GM12878 (cell line): Measurements from ENCODE around the gene GPR108. TPM values are rescaled to one million over a fixed set of nuclear protein-coding genes. Genes with fewer than 3 reads are reported as not detected.

ENCODE experiments used
- ATAC-seq: fragments of 200-7000 bp; cut with Tn5 transposase; 3 replicates; pipeline ENCODE4 v1.9.1; 2020; ENCODE audit warnings: mild to moderate bottlenecking, moderate library complexity
- BruUV-seq: library from RNA; stranded (reverse); fragments of 400-500 nt; replicated peaks from 2 replicates; lab custom pipeline; 2021; lab: Mats Ljungman, UMichigan
- CTCF ChIA-PET: fragments of 300-600 bp; sonication (Branson Sonifier 250); formaldehyde crosslinking; extraction: SDS; loops from one replicate; lab custom pipeline; 2021; ENCODE audit warnings: inconsistent platforms; lab: Yijun Ruan, JAX
- POLR2A ChIA-PET: fragments of 350-600 bp; formaldehyde crosslinking; extraction: SDS; loops from one replicate; lab custom pipeline; 2021; ENCODE audit warnings: inconsistent platforms; lab: Charles Lee
- RAD21 ChIA-PET: fragments of 300-600 bp; sonication (Branson Sonifier 250); formaldehyde crosslinking; loops from one replicate; lab custom pipeline; 2023; ENCODE audit warnings: antibody characterized with exemption; ENCODE audit not compliant: unreplicated experiment; lab: Charles Lee
- SMC1A ChIA-PET: fragments of 300-600 bp; sonication (Branson Sonifier 250); formaldehyde crosslinking; loops from one replicate; lab custom pipeline; 2023; ENCODE audit not compliant: unreplicated experiment, uncharacterized antibody; lab: Charles Lee
- DNase-seq: peaks from one replicate; pipeline ENCODE4 v3.0.0-alpha.2; 2011; ENCODE audit warnings: low read depth, low spot score
- FAIRE-seq: peaks from 3 replicates; lab custom pipeline; 2011; peaks lifted over from hg19 to GRCh38; lab: Jason Lieb, UNC
- H2AFZ ChIP-seq: 2 replicates; pipeline ENCODE4 v1.6.0; 2011; ENCODE audit warnings: low read depth, low read length, control low read depth; ENCODE audit not compliant: control insufficient read depth
- H3K27ac ChIP-seq: 2 replicates; pipeline ENCODE4 v1.5.1; 2011; ENCODE audit warnings: control low read depth; ENCODE audit not compliant: control insufficient read depth, insufficient read depth
- H3K27me3 ChIP-seq, 2 experiments: replicated peaks in 1 of 2; 2 replicates each; pipeline versions ENCODE4 v1.6.0 to v1.6.1; 2011; ENCODE audit warnings: low read length in 1 of 2; ENCODE audit not compliant: control insufficient read depth in 2 of 2, insufficient read depth in 2 of 2
- H3K36me3 ChIP-seq, 2 experiments: 2 replicates each; pipeline ENCODE4 v1.5.1; 2011; ENCODE audit warnings: low read length in 1 of 2; ENCODE audit not compliant: control insufficient read depth in 2 of 2, insufficient read depth in 2 of 2
- H3K4me1 ChIP-seq: 2 replicates; pipeline ENCODE4 v1.6.1; 2011; ENCODE audit warnings: mild to moderate bottlenecking, low read length, moderate library complexity, mixed read lengths; ENCODE audit not compliant: control insufficient read depth, insufficient read depth
- H3K4me2 ChIP-seq: 2 replicates; pipeline ENCODE4 v1.6.0; 2011; ENCODE audit warnings: control low read depth; ENCODE audit not compliant: control insufficient read depth, insufficient read depth
- H3K4me3 ChIP-seq: fragments of 200-600 bp; sonication (generic); 2 replicates; pipeline ENCODE4 v1.5.1; 2016
- H3K79me2 ChIP-seq: 2 replicates; pipeline ENCODE4 v1.6.0; 2011; ENCODE audit warnings: low read length; ENCODE audit not compliant: control insufficient read depth, insufficient read depth
- H3K9ac ChIP-seq: 2 replicates; pipeline ENCODE4 v1.8.0; 2011; ENCODE audit warnings: low read length, control low read depth, mixed read lengths; ENCODE audit not compliant: control insufficient read depth, insufficient read depth
- H3K9me3 ChIP-seq: replicated peaks from 3 replicates; pipeline ENCODE4 v1.5.1; 2011; ENCODE audit warnings: mild to moderate bottlenecking, low read length; ENCODE audit not compliant: control insufficient read depth, insufficient read depth
- H4K20me1 ChIP-seq: 2 replicates; pipeline ENCODE4 v1.6.0; 2011; ENCODE audit not compliant: control insufficient read depth, insufficient read depth
- BACH1 ChIP-seq: fragments of 450-650 bp; IDR thresholded peaks from 2 replicates; pipeline ENCODE4 v1.6.1; 2017; ENCODE audit warnings: mild to moderate bottlenecking, borderline replicate concordance
- DPF2 ChIP-seq: fragments of 450-650 bp; IDR thresholded peaks from 2 replicates; pipeline ENCODE4 v1.6.1; 2017; ENCODE audit warnings: mild to moderate bottlenecking
- E2F4 ChIP-seq: IDR thresholded peaks from 2 replicates; pipeline ENCODE4 v1.6.1; 2012; ENCODE audit warnings: low read depth, low read length, improper control_type of control experiment
- IRF5 ChIP-seq: fragments of 450-650 bp; IDR thresholded peaks from 2 replicates; pipeline ENCODE4 v1.6.1; 2017; ENCODE audit warnings: borderline replicate concordance
- MEF2B ChIP-seq: fragments of 450-650 bp; IDR thresholded peaks from 2 replicates; pipeline ENCODE4 v1.6.1; 2018; ENCODE audit warnings: mild to moderate bottlenecking, moderate library complexity; ENCODE audit not compliant: partially characterized antibody, poor library complexity, severe bottlenecking
- RCOR1 ChIP-seq: conservative IDR thresholded peaks from 2 replicates; pipeline ENCODE4 v1.6.1; 2012; ENCODE audit warnings: low read depth, low read length, improper control_type of control experiment
- SMAD5 ChIP-seq: IDR thresholded peaks from 2 replicates; pipeline ENCODE4 v1.6.1; 2016; ENCODE audit warnings: antibody characterized with exemption, low read depth
- STAT3 ChIP-seq: IDR thresholded peaks from 2 replicates; pipeline ENCODE4 v1.6.1; 2011; ENCODE audit warnings: low read depth, low read length, improper control_type of control experiment
- USF1 ChIP-seq: IDR thresholded peaks from 2 replicates; pipeline ENCODE4 v1.6.1; 2011; ENCODE audit warnings: borderline replicate concordance, low read depth, mild to moderate bottlenecking, moderate library complexity, mixed read lengths, low read length; ENCODE audit not compliant: insufficient read depth; ENCODE audit errors: extremely low read length
- YBX1 ChIP-seq: fragments of 450-650 bp; IDR thresholded peaks from 2 replicates; pipeline ENCODE4 v1.6.1; 2016; ENCODE audit warnings: antibody characterized with exemption
- ZBTB11 ChIP-seq: fragments of 450-650 bp; formaldehyde crosslinking; IDR thresholded peaks from 2 replicates; pipeline ENCODE4 v1.5.0; 2022; ENCODE audit warnings: mild to moderate bottlenecking, missing genetic modification characterization
- ZNF207 ChIP-seq: fragments of 450-650 bp; IDR thresholded peaks from 2 replicates; pipeline ENCODE4 v1.6.1; 2014; ENCODE audit warnings: antibody characterized with exemption, mild to moderate bottlenecking, borderline replicate concordance
- ZNF24 ChIP-seq: fragments of 450-650 bp; IDR thresholded peaks from 2 replicates; pipeline ENCODE4 v1.6.1; 2017; ENCODE audit warnings: antibody characterized with exemption, mild to moderate bottlenecking
- ZNF592 ChIP-seq: fragments of 450-650 bp; IDR thresholded peaks from 2 replicates; pipeline ENCODE4 v1.6.1; 2017; ENCODE audit warnings: mild to moderate bottlenecking, moderate library complexity
- WGBS: methylation state at CpG from one replicate; pipeline ENCODE4 v1.1.6; 2016; ENCODE audit warnings: low lambda C conversion rate; ENCODE audit not compliant: insufficient replicate concordance, insufficient coverage; ENCODE audit errors: missing lambda C conversion rate; 5-methylcytosine and 5-hydroxymethylcytosine counted together
- in situ Hi-C: fragments of 300-500 bp; cut with MboI; formaldehyde crosslinking; loops from 9 replicates; pipeline ENCODE4 v1.14.3; 2018; ENCODE audit warnings: mixed read lengths
- intact Hi-C: fragments of 100-400 bp; cut with micrococcal nuclease; formaldehyde crosslinking; loops from one replicate; pipeline ENCODE4 v1.14.2; 2022; ENCODE audit not compliant: unreplicated experiment
- polyA plus RNA-seq, 11 experiments: library from polyadenylated mRNA; depleted of rRNA in 4 of 11; unstranded in 6 of 11; stranded (reverse) in 5 of 11; fragments of >200 nt; fragmentation: Nextera tagmentation in 4 of 11; fragmentation: Illumina TruSeq in 1 of 11; extraction: Ambion mirVana in 4 of 11; extraction: Trizol in 1 of 11; gene quantifications; 1 replicate in 1 of 11; 2 replicates in 10 of 11; pipeline versions ENCODE4 v1.2.1 to v1.2.3, GENCODE V29; 2011 to 2016; ENCODE audit warnings: inconsistent platforms in 2 of 11, missing spikeins in 2 of 11, low read depth in 1 of 11
- total RNA-seq, 4 experiments: library from RNA; depleted of rRNA in 3 of 4; stranded (reverse); fragments of >200 nt in 3 of 4; fragmentation: Illumina TruSeq in 1 of 4; extraction: Trizol in 1 of 4; gene quantifications; 2 replicates each; pipeline versions ENCODE4 v1.2.1 to v1.2.3, GENCODE V29; 2013 to 2021

GPR108 gene
- total and polyA plus RNA-seq, 10 of the 15 experiments (the other 5 are each of a cell fraction or from before 2014, with no cell fraction given), result 4.4 to 87.2 (median 57.1) TPM

- ChIA-PET CTCF (interaction anchor here (0.6 kb wide), 1 partner anchor 12 kb away, joined by 3 read pairs; the partner anchor contains the start of gene C3), POLR2A (no interaction called here), RAD21 (no interaction called here), SMC1A (interaction anchor here (1.0 kb wide), 1 partner anchor 77 kb away, joined by 3 read pairs; no protein-coding TSS in a partner anchor)
- 11% methylated on average over 3 of the region's 3 CpGs for WGBS
- H3K9ac ChIP-seq, result no peak overlapping the region
- DNase-seq (no peak), ATAC-seq (no peak), FAIRE-seq (no peak)
- no peaks in the 10 kb centered on the region for H3K79me2 ChIP-seq
- H3K4me1 ChIP-seq, result no peaks in the 10 kb centered on the region
- H4K20me1 ChIP-seq, result no peaks in the 10 kb centered on the region
- no peak overlapping the region for H3K27ac ChIP-seq
- no peak overlapping the region for H2AFZ ChIP-seq
- BruUV-seq, result no TSS peak
- no peaks in the 10 kb centered on the region for H3K36me3 ChIP-seq
- H3K27me3 ChIP-seq, result no peaks in the 10 kb centered on the region; a peak in 2 of 4 replicates
- in situ Hi-C loops (no loop called here), intact Hi-C loops (no loop called here)
- no peak overlapping the region for H3K4me2 ChIP-seq
- H3K9me3 ChIP-seq, result no peaks in the 10 kb centered on the region
- H3K4me3 ChIP-seq, result no peak overlapping the region
- TF ChIP-seq E2F4 (no peak), ZNF207 (no peak), ZNF24 (no peak), SMAD5 (no peak), RCOR1 (no peak), BACH1 (no peak), DPF2 (no peak), ZBTB11 (CRISPR knock-in tag) (no peak), IRF5 (no peak), YBX1 (no peak), MEF2B (no peak), STAT3 (no peak), USF1 (no peak), ZNF592 (no peak)
Measured at GRCh38 chr19:6708346-6708745, 29.0 kb downstream of the GPR108 start.
